Mammary epithelial cell (primary cell): ENCODE results near the gene TNFAIP3.

Experiments used
- CTCF ChIP-seq, 2 donors: IDR thresholded peaks in 1 of 2; conservative IDR thresholded peaks in 1 of 2; 2 replicates each; pipeline ENCODE4 v1.5.1; 2011 to 2012; ENCODE audit warnings: inconsistent platforms in 2 of 2, low read length in 2 of 2, mild to moderate bottlenecking in 2 of 2, control low read depth in 1 of 2, low read depth in 1 of 2; ENCODE audit not compliant: insufficient read depth in 1 of 2; ENCODE audit errors: extremely low read depth in 1 of 2
- EZH2 ChIP-seq: IDR thresholded peaks from 2 replicates; pipeline ENCODE4 v1.6.1; 2012; ENCODE audit warnings: low read length, inconsistent platforms, borderline replicate concordance

GRCh38 chr6:137878029-137878428 is 11.0 kb downstream of the TNFAIP3 start:
- TF ChIP-seq CTCF (conservative IDR thresholded peaks at IDR 0.05 in 1 of 2, IDR thresholded peaks at IDR 0.05 in 1 of 2; ENCODE audit: extremely low read depth in 1 of 2, insufficient read depth in 1 of 2, low read depth in 1 of 2, low read length in 2 of 2) (no peak), EZH2 (no peak)
